Neural progenitor cell (in vitro differentiated cells): ENCODE results near the gene RMND5A. TPM values are rescaled to one million over a fixed set of nuclear protein-coding genes. Genes with fewer than 3 reads are reported as not detected.

Experiments
- DNase-seq: peaks from one replicate; pipeline ENCODE4 v3.0.0-alpha.2; 2016; ENCODE audit warnings: low spot score
- H2AFZ ChIP-seq: fragments of 200-600 bp; sonication (generic); replicated peaks from 2 replicates; pipeline ENCODE4 v1.6.1; 2016; ENCODE audit warnings: antibody characterized with exemption
- H3F3A ChIP-seq: fragments of 200-600 bp; sonication (generic); 2 replicates; pipeline ENCODE4 v1.6.1; 2016; ENCODE audit warnings: antibody characterized with exemption, low read depth
- H3K27ac ChIP-seq: fragments of 200-600 bp; sonication (generic); 2 replicates; pipeline ENCODE4 v1.5.1; 2016; ENCODE audit warnings: mild to moderate bottlenecking
- H3K27me3 ChIP-seq: fragments of 200-600 bp; sonication (generic); 2 replicates; pipeline ENCODE4 v1.6.1; 2016; ENCODE audit warnings: mild to moderate bottlenecking, moderate library complexity
- H3K36me3 ChIP-seq: fragments of 200-600 bp; sonication (generic); 2 replicates; pipeline ENCODE4 v1.5.1; 2016
- H3K4me1 ChIP-seq: fragments of 200-600 bp; sonication (generic); 2 replicates; pipeline ENCODE4 v1.6.1; 2016; ENCODE audit warnings: mixed run types
- H3K4me2 ChIP-seq: fragments of 200-600 bp; sonication (generic); 2 replicates; pipeline ENCODE4 v1.6.1; 2016
- H3K4me3 ChIP-seq: fragments of 200-600 bp; sonication (generic); 2 replicates; pipeline ENCODE4 v1.5.1; 2016
- H3K79me2 ChIP-seq: fragments of 200-600 bp; sonication (generic); 2 replicates; pipeline ENCODE4 v1.6.1; 2016; ENCODE audit warnings: low read depth
- H3K9ac ChIP-seq: fragments of 200-600 bp; sonication (generic); 2 replicates; pipeline ENCODE4 v1.6.1; 2016
- H3K9me3 ChIP-seq: fragments of 200-600 bp; sonication (generic); 2 replicates; pipeline ENCODE4 v1.5.1; 2016; ENCODE audit warnings: low read depth
- H4K20me1 ChIP-seq: fragments of 200-600 bp; sonication (generic); 2 replicates; pipeline ENCODE4 v1.6.1; 2016; ENCODE audit warnings: low read depth
- H3K27ac Mint-ChIP-seq: 3 replicates; pipeline ENCODE4 v1.8.0; 2021; ENCODE audit warnings: mixed read lengths
- H3K27me3 Mint-ChIP-seq: 2 replicates; pipeline ENCODE4 v1.8.0; 2022; ENCODE audit warnings: low read depth, mild to moderate bottlenecking, inconsistent platforms, moderate library complexity, mixed read lengths; ENCODE audit not compliant: insufficient read depth
- H3K36me3 Mint-ChIP-seq: 3 replicates; pipeline ENCODE4 v1.8.0; 2021; ENCODE audit warnings: mixed read lengths
- H3K4me1 Mint-ChIP-seq: 3 replicates; pipeline ENCODE4 v1.8.0; 2021; ENCODE audit warnings: mixed read lengths
- H3K4me3 Mint-ChIP-seq: 3 replicates; pipeline ENCODE4 v1.8.0; 2021; ENCODE audit warnings: mild to moderate bottlenecking, moderate library complexity, mixed read lengths
- H3K9me3 Mint-ChIP-seq: 3 replicates; pipeline ENCODE4 v1.8.0; 2020; ENCODE audit warnings: mixed read lengths
- CTCF ChIP-seq: fragments of 200-600 bp; sonication (generic); IDR thresholded peaks from 2 replicates; pipeline ENCODE4 v1.5.1; 2017; ENCODE audit warnings: antibody characterized with exemption, mild to moderate bottlenecking
- EZH2 ChIP-seq: fragments of 200-600 bp; sonication (generic); IDR thresholded peaks from 2 replicates; pipeline ENCODE4 v1.6.1; 2017; ENCODE audit warnings: antibody characterized with exemption, mild to moderate bottlenecking, moderate library complexity
- EZH2phosphoT487 ChIP-seq: fragments of 200-600 bp; sonication (generic); IDR thresholded peaks from 2 replicates; pipeline ENCODE4 v1.6.1; 2017; ENCODE audit warnings: antibody characterized with exemption
- total RNA-seq: library from RNA; depleted of rRNA; stranded (reverse); fragments of >200 nt; gene quantifications from 2 replicates; pipeline ENCODE4 v1.2.3, GENCODE V29; 2015; ENCODE audit warnings: low replicate concordance

Gene RMND5A
- total RNA-seq, 1 donor from 2014 or later, result 107 TPM

GRCh38 chr2:86825693-86826381 is 105.7 kb downstream of the RMND5A start:
- Mint-ChIP-seq H3K4me1 (peaks cover 5% of the 10 kb centered on the region), H3K27ac (no peak overlapping the region)

GRCh38 chr2:86826951-86827350 is 106.9 kb downstream of the RMND5A start:
- no peaks in the 10 kb centered on the region for H3K36me3 ChIP-seq
- H3K4me1 ChIP-seq, result peaks cover 3% of the 10 kb centered on the region
- Mint-ChIP-seq H3K4me3 (no peak overlapping the region), H3K4me1 (peaks cover 5% of the 10 kb centered on the region), H3K27me3 (no peaks in the 10 kb centered on the region), H3K36me3 (no peaks in the 10 kb centered on the region), H3K27ac (no peak overlapping the region), H3K9me3 (peaks cover 9% of the 10 kb centered on the region)
- no peaks in the 10 kb centered on the region for H3K79me2 ChIP-seq
- H3K9me3 ChIP-seq, result peaks cover 6% of the 10 kb centered on the region
- H3F3A ChIP-seq, result peaks cover 2% of the 10 kb centered on the region
- H3K9ac ChIP-seq, result no peak overlapping the region
- H3K27me3 ChIP-seq, result no peaks in the 10 kb centered on the region
- no peak for TF ChIP-seq CTCF
- no peak for TF ChIP-seq EZH2
- TF ChIP-seq EZH2phosphoT487, result no peak
- no peak for DNase-seq
- H4K20me1 ChIP-seq, result no peaks in the 10 kb centered on the region
- no peak overlapping the region for H2AFZ ChIP-seq
- no peak overlapping the region for H3K27ac ChIP-seq
- no peak overlapping the region for H3K4me2 ChIP-seq
- H3K4me3 ChIP-seq, result no peak overlapping the region

More at GRCh38 chr2:86825693-86826381, 105.7 kb downstream of the RMND5A start:
- Histone ChIP-seq H2AFZ (no peak overlapping the region), H4K20me1 (no peaks in the 10 kb centered on the region), H3F3A (no peaks in the 10 kb centered on the region), H3K79me2 (no peaks in the 10 kb centered on the region), H3K4me2 (no peak overlapping the region), H3K27me3 (no peaks in the 10 kb centered on the region), H3K27ac (no peak overlapping the region), H3K9ac (no peak overlapping the region), H3K9me3 (peaks cover 6% of the 10 kb centered on the region), H3K4me3 (no peak overlapping the region), H3K36me3 (no peaks in the 10 kb centered on the region), H3K4me1 (no peaks in the 10 kb centered on the region)
- peaks cover 11% of the 10 kb centered on the region for H3K9me3 Mint-ChIP-seq
- H3K4me3 Mint-ChIP-seq, result no peak overlapping the region
- H3K36me3 Mint-ChIP-seq, result no peaks in the 10 kb centered on the region
- TF ChIP-seq CTCF (no peak), EZH2 (no peak), EZH2phosphoT487 (no peak)
- H3K27me3 Mint-ChIP-seq, result peaks cover 2% of the 10 kb centered on the region
- no peak for DNase-seq

Other genes starting within 250 kb of the RMND5A start
- gene CHMP3, start 156.8 kb upstream of the RMND5A start, total RNA-seq, result 19.0 and 21.9 TPM in 2 replicates
- gene RNF103, start 96.4 kb upstream of the RMND5A start, total RNA-seq, result 15.9 and 26.5 TPM in 2 replicates
- gene CD8A, start 70.6 kb downstream of the RMND5A start, total RNA-seq, result 0.03 and 0.34 TPM in 2 replicates
- not detected in 2 replicates for gene CD8B, start 141.6 kb downstream of the RMND5A start, total RNA-seq
- 11.2 and 19.6 TPM in 2 replicates for gene RGPD1, start 221.8 kb downstream of the RMND5A start, total RNA-seq